A549 (cell line): ENCODE data around the gene PRKCE. TPM values are rescaled to one million over a fixed set of nuclear protein-coding genes. Genes with fewer than 3 reads are reported as not detected.
"Not testable (repeated sequence)": the region's sequence is repeated elsewhere in the genome, so short reads cannot be mapped to it uniquely, and the experiment has no call there.

Source experiments
- ATAC-seq, 2 experiments: fragments of 200-7000 bp in 1 of 2; fragments of >200 bp in 1 of 2; cut with Nextera tagmentation in 1 of 2; cut with Tn5 transposase in 1 of 2; 3 replicates each; pipeline versions ENCODE4 v1.8.0 to v1.9.1; 2018 to 2020; ENCODE audit warnings: mild to moderate bottlenecking in 1 of 2, moderate library complexity in 1 of 2
- CTCF ChIA-PET: fragments of 300-600 bp; sonication (Branson Sonifier 250); formaldehyde crosslinking; extraction: SDS; loops from one replicate; lab custom pipeline; 2021; ENCODE audit warnings: antibody characterized with exemption, inconsistent platforms; lab: Yijun Ruan, JAX
- POLR2A ChIA-PET: fragments of 350-600 bp; formaldehyde crosslinking; extraction: SDS; loops from one replicate; lab custom pipeline; 2021; ENCODE audit warnings: antibody characterized with exemption, inconsistent platforms; lab: Yijun Ruan, JAX
- DNase-seq, 2 experiments: peaks; one replicate each; pipeline versions ENCODE4 v3.0.0 to v3.0.0-alpha.2; 2011 to 2016; ENCODE audit warnings: low read depth in 1 of 2, low spot score in 1 of 2
- FAIRE-seq: peaks from 2 replicates; lab custom pipeline; 2011; peaks lifted over from hg19 to GRCh38; lab: Jason Lieb, UNC
- H3K27ac ChIP-seq, 2 experiments: fragments of >200 bp; sonication (Bioruptor Twin); formaldehyde crosslinking; 3 replicates each; pipeline ENCODE4 v1.5.1; 2016 to 2017
- H3K4me1 ChIP-seq: fragments of >200 bp; sonication (Bioruptor Twin); formaldehyde crosslinking; 3 replicates; pipeline ENCODE4 v1.6.1; 2016
- H3K4me2 ChIP-seq: fragments of >200 bp; sonication (Bioruptor Twin); formaldehyde crosslinking; 3 replicates; pipeline ENCODE4 v1.6.1; 2016
- H3K4me3 ChIP-seq: fragments of >200 bp; sonication (Bioruptor Twin); formaldehyde crosslinking; 3 replicates; pipeline ENCODE4 v1.5.1; 2016
- H3K9me3 ChIP-seq: fragments of >200 bp; sonication (Bioruptor Twin); formaldehyde crosslinking; 3 replicates; pipeline ENCODE4 v1.6.1; 2016
- BHLHE40 ChIP-seq: IDR thresholded peaks from 2 replicates; pipeline ENCODE4 v1.6.1; 2012; ENCODE audit warnings: low read depth, low read length, inconsistent platforms
- CEBPB ChIP-seq, 2 experiments: fragments of >200 bp in 1 of 2; sonication (Bioruptor Twin) in 1 of 2; formaldehyde crosslinking in 1 of 2; IDR thresholded peaks; 2 replicates each; pipeline ENCODE4 v1.6.1; 2012 to 2016
- CTCF ChIP-seq: fragments of >200 bp; sonication (Bioruptor Twin); formaldehyde crosslinking; IDR thresholded peaks from 3 replicates; pipeline ENCODE4 v1.5.1; 2016
- EHF ChIP-seq: fragments of 250-450 bp; sonication (Bioruptor Pico); IDR thresholded peaks from 2 replicates; pipeline ENCODE4 v1.5.0; 2020; ENCODE audit warnings: mild to moderate bottlenecking
- FOSB ChIP-seq: fragments of 250-450 bp; sonication (Bioruptor Pico); IDR thresholded peaks from 2 replicates; pipeline ENCODE4 v1.5.0; 2020; ENCODE audit warnings: mild to moderate bottlenecking, moderate library complexity
- HES2 ChIP-seq: fragments of >200 bp; sonication (Bioruptor Twin); formaldehyde crosslinking; IDR thresholded peaks from 2 replicates; pipeline ENCODE4 v1.6.1; 2016
- HOXB13 ChIP-seq: fragments of 250-450 bp; sonication (Bioruptor Pico); IDR thresholded peaks from 2 replicates; pipeline ENCODE4 v1.5.0; 2020; ENCODE audit warnings: low read depth, mild to moderate bottlenecking, moderate library complexity
- JUN ChIP-seq, 2 experiments: fragments of >200 bp; sonication (Bioruptor Twin); formaldehyde crosslinking; IDR thresholded peaks; 2 replicates in 1 of 2; 3 replicates in 1 of 2; pipeline ENCODE4 v1.6.1; 2016 to 2017
- KDM5A ChIP-seq: fragments of 200-600 bp; sonication (generic); IDR thresholded peaks from 2 replicates; pipeline ENCODE4 v1.6.1; 2016; ENCODE audit warnings: antibody characterized with exemption, mild to moderate bottlenecking
- MAX ChIP-seq: IDR thresholded peaks from 2 replicates; pipeline ENCODE4 v1.6.1; 2012
- MAZ ChIP-seq: fragments of 150-350 bp; IDR thresholded peaks from 2 replicates; pipeline ENCODE4 v1.6.1; 2014; ENCODE audit warnings: antibody characterized with exemption, low read depth, low read length, borderline replicate concordance
- NPAS2 ChIP-seq: fragments of 250-450 bp; sonication (Bioruptor Pico); IDR thresholded peaks from 2 replicates; pipeline ENCODE4 v1.8.0; 2022; ENCODE audit warnings: mild to moderate bottlenecking, moderate library complexity, borderline replicate concordance
- PBX3 ChIP-seq: IDR thresholded peaks from 2 replicates; pipeline ENCODE4 v1.6.1; 2012
- POLR2AphosphoS2 ChIP-seq: conservative IDR thresholded peaks from 2 replicates; pipeline ENCODE4 v1.6.1; 2012; ENCODE audit warnings: low read length, improper control_type of control experiment, inconsistent platforms
- RAD21 ChIP-seq, 2 experiments: fragments of >200 bp in 1 of 2; sonication (Bioruptor Twin) in 1 of 2; formaldehyde crosslinking in 1 of 2; IDR thresholded peaks in 1 of 2; conservative IDR thresholded peaks in 1 of 2; 2 replicates in 1 of 2; 3 replicates in 1 of 2; pipeline ENCODE4 v1.6.1; 2012 to 2018; ENCODE audit warnings: inconsistent platforms in 1 of 2
- RNF2 ChIP-seq: fragments of 200-600 bp; sonication (generic); IDR thresholded peaks from 2 replicates; pipeline ENCODE4 v1.6.1; 2016; ENCODE audit warnings: low read depth, mild to moderate bottlenecking, antibody characterized with exemption, moderate library complexity, borderline replicate concordance
- SMC3 ChIP-seq: fragments of >200 bp; sonication (Bioruptor Twin); formaldehyde crosslinking; IDR thresholded peaks from 3 replicates; pipeline ENCODE4 v1.6.1; 2018; ENCODE audit warnings: inconsistent platforms
- TFCP2L1 ChIP-seq: fragments of 250-450 bp; sonication (Bioruptor Pico); IDR thresholded peaks from 2 replicates; pipeline ENCODE4 v1.5.0; 2021; ENCODE audit warnings: mild to moderate bottlenecking
- USF2 ChIP-seq: fragments of 450-650 bp; IDR thresholded peaks from 2 replicates; pipeline ENCODE4 v1.6.1; 2014; ENCODE audit warnings: antibody characterized with exemption
- ZSCAN20 ChIP-seq: fragments of 250-450 bp; sonication (Bioruptor Pico); IDR thresholded peaks from 2 replicates; pipeline ENCODE4 v1.8.0; 2022; ENCODE audit warnings: mild to moderate bottlenecking, moderate library complexity
- WGBS: methylation state at CpG from one replicate; pipeline ENCODE4 v1.1.6; 2017; ENCODE audit errors: missing lambda C conversion rate; 5-methylcytosine and 5-hydroxymethylcytosine counted together
- polyA plus RNA-seq, 4 experiments: library from polyadenylated mRNA; depleted of rRNA in 3 of 4; stranded (reverse); fragments of >200 nt; fragmentation: RNase III in 1 of 4; extraction: RNeasy Plus Mini Kit Qiagen cat#74134 plus additional on column Dnase treatment in 1 of 4; gene quantifications; 2 replicates in 3 of 4; 3 replicates in 1 of 4; pipeline ENCODE4 v1.2.3, GENCODE V29; 2011 to 2017

The PRKCE gene
- polyA plus RNA-seq, 2 of the 4 experiments (the other 2 are of a cell fraction) = 11.5 to 12.0 TPM

- Histone ChIP-seq H3K4me2 (no peak overlapping the region), H3K9me3 (no peaks in the 10 kb centered on the region), H3K4me3 (no peak overlapping the region)
- no peak for DNase-seq
- no peak for TF ChIP-seq NPAS2
- TF ChIP-seq HES2 = no peak
- no peak for TF ChIP-seq POLR2AphosphoS2
- TF ChIP-seq MAZ = no peak
- no peak for TF ChIP-seq RAD21 (conservative IDR thresholded peaks at IDR 0.05 in 1 of 2, IDR thresholded peaks at IDR 0.05 in 1 of 2)
- no peak for TF ChIP-seq MAX
- no peak for TF ChIP-seq BHLHE40
- no peak for TF ChIP-seq PBX3
- TF ChIP-seq ZSCAN20 (CRISPR knock-in tag) = no peak
- no peak for TF ChIP-seq FOSB
- TF ChIP-seq USF2 = no peak
- TF ChIP-seq SMC3 = no peak
- no peak for TF ChIP-seq EHF
- TF ChIP-seq TFCP2L1 (CRISPR knock-in tag) = no peak
- no peak for TF ChIP-seq JUN (IDR thresholded peaks at IDR 0.05)
- TF ChIP-seq CEBPB (IDR thresholded peaks at IDR 0.05) = no peak
- TF ChIP-seq, all 56 proteins: peak for 0
- ATAC-seq (no peak), FAIRE-seq (no peak)
- POLR2A ChIA-PET = no interaction called here
- Histone ChIP-seq H3K27ac (no peak overlapping the region), H3K4me1 (peaks cover 3% of the 10 kb centered on the region; the same call in 1 of the 3 replicates)
- CTCF ChIA-PET = interaction anchor here (1.0 to 1.7 kb wide), 3 partner anchors 14 to 269 kb away, joined by 3 to 4 read pairs (median 4); no protein-coding TSS in a partner anchor
- 65% methylated on average over 2 of the region's 2 CpGs for WGBS
Observed at GRCh38 chr2:45913539-45913938, 262.1 kb downstream of the PRKCE start.

GRCh38 chr2:45915523-45915922, 264.0 kb downstream of the PRKCE start:
- ATAC-seq (no peak), FAIRE-seq (no peak), DNase-seq (no peak)
- ChIA-PET POLR2A (no interaction called here), CTCF (interaction anchor here (1.3 kb wide), 1 partner anchor 20 kb away, joined by 3 read pairs; no protein-coding TSS in a partner anchor)
- no peak overlapping the region for H3K4me2 ChIP-seq
- no peak overlapping the region for H3K27ac ChIP-seq
- 84% methylated on average over 5 of the region's 5 CpGs for WGBS
- H3K4me1 ChIP-seq = no peaks in the 10 kb centered on the region
- no peaks in the 10 kb centered on the region for H3K9me3 ChIP-seq
- no peak overlapping the region for H3K4me3 ChIP-seq
- TF ChIP-seq CTCF (no peak), KDM5A (no peak), HOXB13 (no peak), PBX3 (no peak), RNF2 (no peak), EHF (no peak)

- POLR2A ChIA-PET, H3K4me3 ChIP-seq, H3K4me1 ChIP-seq, ATAC-seq, H3K4me2 ChIP-seq, H3K9me3 ChIP-seq, DNase-seq, FAIRE-seq, H3K27ac ChIP-seq: not testable (repeated sequence)
- CTCF ChIA-PET = interaction anchor here (1.2 to 1.6 kb wide), 3 partner anchors 10 to 18 kb away, joined by 3 to 8 read pairs (median 4); no protein-coding TSS in a partner anchor
- WGBS = 93% methylated on average over 27 of the region's 49 CpGs
Observed at GRCh38 chr2:45917561-45918176, 266.2 kb downstream of the PRKCE start.
